Measurements from ENCODE around the gene PPEF2.
"Not testable (repeated sequence)": the region's sequence is repeated elsewhere in the genome, so short reads cannot be mapped to it uniquely, and the experiment has no call there.

Gene PPEF2

DNA sequence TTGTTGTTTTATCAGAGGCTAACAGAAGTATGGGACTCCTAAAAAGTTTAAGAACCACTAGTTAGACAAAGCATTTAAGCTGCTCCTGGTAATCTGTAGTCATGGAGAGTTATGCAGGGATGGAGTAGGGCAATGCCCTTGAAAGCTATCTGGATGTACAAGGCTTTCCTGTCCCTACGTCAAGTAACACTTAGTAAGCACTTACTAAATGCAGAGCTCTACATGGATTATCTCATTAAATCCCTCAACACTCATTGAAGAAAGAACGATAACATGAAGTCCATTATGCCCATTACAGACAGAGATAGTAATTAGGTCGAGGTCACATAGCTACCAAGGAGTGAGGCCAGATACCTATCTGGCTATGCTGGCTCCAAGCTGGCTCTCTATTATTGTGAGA is 33.2 kb downstream of the PPEF2 start:
- Histone ChIP-seq H3K36me3 (ENCODE audit: control insufficient read depth, insufficient read depth, low read length) (no peaks in the 10 kb centered on the region), H3K27me3 (replicated peaks; ENCODE audit: control insufficient read depth, insufficient read depth, low read length, poor library complexity, severe bottlenecking) (no peaks in the 10 kb centered on the region), H3K4me3 (ENCODE audit: insufficient read depth, low read depth, low read length, poor library complexity, severe bottlenecking) (no peak overlapping the region), H3K9me3 (ENCODE audit: control insufficient read depth, low read length) (no peaks in the 10 kb centered on the region), H3K4me1 (ENCODE audit: control insufficient read depth, insufficient read depth, low read length, poor library complexity, severe bottlenecking) (no peaks in the 10 kb centered on the region), H3K27ac (ENCODE audit: insufficient read depth, low read length, poor library complexity, severe bottlenecking) (no peak overlapping the region)
- DNase-seq = no peak

DNA sequence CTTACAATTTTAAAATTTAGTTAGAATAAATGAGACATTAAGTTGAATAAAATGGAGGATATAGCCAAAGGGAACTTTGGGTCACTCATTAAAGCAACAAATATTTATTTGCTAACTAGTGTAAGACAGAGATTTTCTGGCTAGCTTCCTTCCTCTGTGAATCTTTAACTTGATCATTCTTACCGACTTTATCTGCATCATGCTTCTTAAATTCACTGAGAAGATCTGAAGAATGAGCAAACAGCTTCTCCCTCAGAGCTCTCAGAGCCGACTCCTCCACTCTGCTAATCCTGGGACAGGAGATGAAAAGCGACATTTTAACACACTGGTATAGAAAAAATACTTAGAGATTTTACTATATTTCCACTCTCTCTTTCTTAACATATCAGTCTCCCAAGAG is 35.1 kb downstream of the PPEF2 start:
- Histone ChIP-seq H3K4me3 (ENCODE audit: insufficient read depth, low read depth, low read length, poor library complexity, severe bottlenecking) (no peak overlapping the region), H3K36me3 (ENCODE audit: control insufficient read depth, insufficient read depth, low read length) (no peaks in the 10 kb centered on the region)

GRCh38 chr4:75860606-75861005 is 41.6 kb downstream of the PPEF2 start:
- no peaks in the 10 kb centered on the region for H3K27me3 ChIP-seq (replicated peaks; ENCODE audit: control insufficient read depth, insufficient read depth, low read length, poor library complexity, severe bottlenecking)
- H3K27ac ChIP-seq (ENCODE audit: insufficient read depth, low read length, poor library complexity, severe bottlenecking) = no peak overlapping the region
- DNase-seq = no peak
- no peaks in the 10 kb centered on the region for H3K9me3 ChIP-seq (ENCODE audit: control insufficient read depth, low read length)
- no peaks in the 10 kb centered on the region for H3K4me1 ChIP-seq (ENCODE audit: control insufficient read depth, insufficient read depth, low read length, poor library complexity, severe bottlenecking)
- H3K4me3 ChIP-seq (ENCODE audit: insufficient read depth, low read depth, low read length, poor library complexity, severe bottlenecking) = no peak overlapping the region
- H3K36me3 ChIP-seq (ENCODE audit: control insufficient read depth, insufficient read depth, low read length) = no peaks in the 10 kb centered on the region

More for the DNA sequence above, 35.1 kb downstream of the PPEF2 start:
- Histone ChIP-seq H3K4me1 (ENCODE audit: control insufficient read depth, insufficient read depth, low read length, poor library complexity, severe bottlenecking) (no peaks in the 10 kb centered on the region), H3K27me3 (replicated peaks; ENCODE audit: control insufficient read depth, insufficient read depth, low read length, poor library complexity, severe bottlenecking) (no peaks in the 10 kb centered on the region), H3K27ac (ENCODE audit: insufficient read depth, low read length, poor library complexity, severe bottlenecking) (no peak overlapping the region), H3K9me3 (ENCODE audit: control insufficient read depth, low read length) (no peaks in the 10 kb centered on the region)
- no peak for DNase-seq

DNA sequence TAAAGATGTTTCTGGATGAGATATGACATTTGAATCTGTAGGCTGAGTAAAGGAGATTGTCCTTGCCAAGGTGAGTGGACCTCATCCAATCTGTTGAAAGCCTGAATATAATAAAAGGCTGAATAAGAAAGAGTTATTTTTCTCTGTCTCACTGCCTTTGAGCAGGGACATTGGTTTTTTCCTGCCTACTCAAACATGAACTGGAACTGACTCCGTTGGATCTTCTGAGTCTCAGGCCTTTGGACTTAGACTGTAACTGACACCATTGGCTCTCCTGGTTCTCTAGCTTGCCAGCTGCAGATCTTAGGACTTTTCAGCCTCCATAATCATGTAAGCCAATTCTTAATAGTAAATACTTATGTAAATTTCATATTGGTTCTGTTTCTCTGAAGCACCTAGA is 43.5 kb downstream of the PPEF2 start:
- H3K27ac ChIP-seq (ENCODE audit: insufficient read depth, low read length, poor library complexity, severe bottlenecking) = no peak overlapping the region

GRCh38 chr4:75849461-75849860 is 52.8 kb downstream of the PPEF2 start:
- H3K27me3 ChIP-seq (replicated peaks; ENCODE audit: control insufficient read depth, insufficient read depth, low read length, poor library complexity, severe bottlenecking) = no peaks in the 10 kb centered on the region
- H3K27ac ChIP-seq (ENCODE audit: insufficient read depth, low read length, poor library complexity, severe bottlenecking) = no peak overlapping the region
- no peaks in the 10 kb centered on the region for H3K4me1 ChIP-seq (ENCODE audit: control insufficient read depth, insufficient read depth, low read length, poor library complexity, severe bottlenecking)
- no peak overlapping the region for H3K4me3 ChIP-seq (ENCODE audit: insufficient read depth, low read depth, low read length, poor library complexity, severe bottlenecking)
- no peaks in the 10 kb centered on the region for H3K9me3 ChIP-seq (ENCODE audit: control insufficient read depth, low read length)
- no peak for DNase-seq
- no peaks in the 10 kb centered on the region for H3K36me3 ChIP-seq (ENCODE audit: control insufficient read depth, insufficient read depth, low read length)

More for the DNA sequence above, 43.5 kb downstream of the PPEF2 start:
- no peaks in the 10 kb centered on the region for H3K36me3 ChIP-seq (ENCODE audit: control insufficient read depth, insufficient read depth, low read length)
- no peaks in the 10 kb centered on the region for H3K9me3 ChIP-seq (ENCODE audit: control insufficient read depth, low read length)
- no peak for DNase-seq
- H3K4me3 ChIP-seq (ENCODE audit: insufficient read depth, low read depth, low read length, poor library complexity, severe bottlenecking) = no peak overlapping the region
- H3K4me1 ChIP-seq (ENCODE audit: control insufficient read depth, insufficient read depth, low read length, poor library complexity, severe bottlenecking) = no peaks in the 10 kb centered on the region
- H3K27me3 ChIP-seq (replicated peaks; ENCODE audit: control insufficient read depth, insufficient read depth, low read length, poor library complexity, severe bottlenecking) = no peaks in the 10 kb centered on the region

GRCh38 chr4:75848891-75849290 is 53.4 kb downstream of the PPEF2 start:
- no peaks in the 10 kb centered on the region for H3K9me3 ChIP-seq (ENCODE audit: control insufficient read depth, low read length)
- DNase-seq = no peak
- H3K36me3 ChIP-seq (ENCODE audit: control insufficient read depth, insufficient read depth, low read length) = no peaks in the 10 kb centered on the region
- H3K4me3 ChIP-seq (ENCODE audit: insufficient read depth, low read depth, low read length, poor library complexity, severe bottlenecking) = no peak overlapping the region
- no peaks in the 10 kb centered on the region for H3K4me1 ChIP-seq (ENCODE audit: control insufficient read depth, insufficient read depth, low read length, poor library complexity, severe bottlenecking)
- no peak overlapping the region for H3K27ac ChIP-seq (ENCODE audit: insufficient read depth, low read length, poor library complexity, severe bottlenecking)
- no peaks in the 10 kb centered on the region for H3K27me3 ChIP-seq (replicated peaks; ENCODE audit: control insufficient read depth, insufficient read depth, low read length, poor library complexity, severe bottlenecking)

DNA sequence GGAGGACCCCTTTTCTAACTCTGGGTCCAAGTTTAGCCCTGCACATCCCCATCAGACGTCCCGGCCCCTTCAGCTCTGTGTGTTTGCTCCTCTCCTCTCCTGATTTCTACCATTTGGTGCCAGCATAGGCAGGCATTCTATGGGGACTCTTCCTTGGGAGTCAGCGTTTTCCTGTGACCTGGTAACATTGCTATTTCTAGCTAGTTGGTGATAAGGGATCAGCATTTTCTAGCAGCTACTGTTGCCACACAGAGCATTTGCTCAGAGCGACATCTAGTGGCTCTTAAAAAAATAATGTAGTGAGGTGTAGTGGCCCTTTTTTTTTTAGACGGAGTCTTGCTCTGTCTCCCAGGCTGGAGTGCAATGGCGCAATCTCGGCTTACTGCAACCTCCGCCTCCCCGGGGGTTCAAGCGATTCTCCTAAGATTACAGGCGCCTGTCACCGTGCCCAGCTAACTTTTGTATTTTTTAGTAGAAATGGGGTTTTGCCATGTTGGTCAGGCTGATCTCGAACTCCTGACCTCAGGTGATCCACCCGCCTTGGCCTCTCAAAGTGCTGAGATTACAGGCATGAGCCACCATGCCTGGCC is 54.0 kb downstream of the PPEF2 start:
- not testable (repeated sequence) for H3K4me3 ChIP-seq (ENCODE audit: insufficient read depth, low read depth, low read length, poor library complexity, severe bottlenecking); H3K27ac ChIP-seq (ENCODE audit: insufficient read depth, low read length, poor library complexity, severe bottlenecking); H3K4me1 ChIP-seq (ENCODE audit: control insufficient read depth, insufficient read depth, low read length, poor library complexity, severe bottlenecking); H3K36me3 ChIP-seq (ENCODE audit: control insufficient read depth, insufficient read depth, low read length); H3K9me3 ChIP-seq (ENCODE audit: control insufficient read depth, low read length); DNase-seq; H3K27me3 ChIP-seq (replicated peaks; ENCODE audit: control insufficient read depth, insufficient read depth, low read length, poor library complexity, severe bottlenecking)

DNA sequence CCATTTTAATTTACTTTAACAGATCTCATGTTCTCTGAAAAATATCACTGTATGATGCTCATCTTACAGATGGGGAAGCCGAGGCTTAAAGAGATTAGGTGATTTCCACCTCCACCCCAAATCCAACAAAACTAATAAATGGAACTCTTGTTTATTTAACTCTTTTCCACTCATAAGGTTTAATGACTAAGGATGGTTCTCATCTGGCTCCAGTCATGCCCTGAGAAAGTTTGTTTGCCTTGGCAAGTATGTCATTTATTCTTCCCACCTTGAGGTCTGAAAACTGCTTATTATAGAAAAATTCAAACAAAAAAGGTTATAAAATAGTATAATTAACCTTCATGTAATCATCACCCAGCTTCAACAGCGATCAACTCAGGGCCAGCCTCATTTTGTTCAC is 56.3 kb downstream of the PPEF2 start:
- Histone ChIP-seq H3K36me3 (ENCODE audit: control insufficient read depth, insufficient read depth, low read length) (no peaks in the 10 kb centered on the region), H3K4me1 (ENCODE audit: control insufficient read depth, insufficient read depth, low read length, poor library complexity, severe bottlenecking) (no peaks in the 10 kb centered on the region), H3K27me3 (replicated peaks; ENCODE audit: control insufficient read depth, insufficient read depth, low read length, poor library complexity, severe bottlenecking) (no peaks in the 10 kb centered on the region), H3K4me3 (ENCODE audit: insufficient read depth, low read depth, low read length, poor library complexity, severe bottlenecking) (no peak overlapping the region), H3K9me3 (ENCODE audit: control insufficient read depth, low read length) (no peaks in the 10 kb centered on the region), H3K27ac (ENCODE audit: insufficient read depth, low read length, poor library complexity, severe bottlenecking) (no peak overlapping the region)
- DNase-seq = no peak

GRCh38 chr4:75844151-75844662 is 58.0 kb downstream of the PPEF2 start:
- Histone ChIP-seq H3K4me1 (ENCODE audit: control insufficient read depth, insufficient read depth, low read length, poor library complexity, severe bottlenecking) (no peaks in the 10 kb centered on the region), H3K27me3 (replicated peaks; ENCODE audit: control insufficient read depth, insufficient read depth, low read length, poor library complexity, severe bottlenecking) (no peaks in the 10 kb centered on the region), H3K36me3 (ENCODE audit: control insufficient read depth, insufficient read depth, low read length) (no peaks in the 10 kb centered on the region), H3K4me3 (ENCODE audit: insufficient read depth, low read depth, low read length, poor library complexity, severe bottlenecking) (no peak overlapping the region), H3K9me3 (ENCODE audit: control insufficient read depth, low read length) (no peaks in the 10 kb centered on the region), H3K27ac (ENCODE audit: insufficient read depth, low read length, poor library complexity, severe bottlenecking) (no peak overlapping the region)
- no peak for DNase-seq

- Histone ChIP-seq H3K27ac (ENCODE audit: insufficient read depth, low read length, poor library complexity, severe bottlenecking) (no peak overlapping the region), H3K36me3 (ENCODE audit: control insufficient read depth, insufficient read depth, low read length) (no peaks in the 10 kb centered on the region), H3K9me3 (ENCODE audit: control insufficient read depth, low read length) (no peaks in the 10 kb centered on the region), H3K4me1 (ENCODE audit: control insufficient read depth, insufficient read depth, low read length, poor library complexity, severe bottlenecking) (no peaks in the 10 kb centered on the region), H3K27me3 (replicated peaks; ENCODE audit: control insufficient read depth, insufficient read depth, low read length, poor library complexity, severe bottlenecking) (no peaks in the 10 kb centered on the region), H3K4me3 (ENCODE audit: insufficient read depth, low read depth, low read length, poor library complexity, severe bottlenecking) (no peak overlapping the region)
- no peak for DNase-seq
Measured at GRCh38 chr4:75843596-75843995, 58.7 kb downstream of the PPEF2 start.

All from effector memory CD4-positive, alpha-beta T cell (primary cell).